GM23248 (cell line): ENCODE measurements around the gene PNKP. TPM values are rescaled to one million over a fixed set of nuclear protein-coding genes. Genes with fewer than 3 reads are reported as not detected.

Experiments used
- DNase-seq: peaks from one replicate; pipeline ENCODE4 v3.0.0-alpha.2; 2015
- H2AFZ ChIP-seq: fragments of 200-600 bp; sonication (generic); 2 replicates; pipeline ENCODE4 v1.6.1; 2016; ENCODE audit warnings: antibody characterized with exemption
- H3F3A ChIP-seq: fragments of 200-600 bp; sonication (generic); 2 replicates; pipeline ENCODE4 v1.6.1; 2016; ENCODE audit warnings: mild to moderate bottlenecking, antibody characterized with exemption, mixed run types; ENCODE audit not compliant: insufficient read depth
- H3K27ac ChIP-seq: fragments of 200-600 bp; sonication (generic); 2 replicates; pipeline ENCODE4 v1.5.1; 2016; ENCODE audit warnings: mild to moderate bottlenecking
- H3K27me3 ChIP-seq: fragments of 200-600 bp; sonication (generic); replicated peaks from 2 replicates; pipeline ENCODE4 v1.6.1; 2016; ENCODE audit warnings: mild to moderate bottlenecking; ENCODE audit not compliant: insufficient read depth
- H3K36me3 ChIP-seq: fragments of 200-600 bp; sonication (generic); 2 replicates; pipeline ENCODE4 v1.6.1; 2016; ENCODE audit warnings: low read depth, mild to moderate bottlenecking
- H3K4me1 ChIP-seq: fragments of 200-600 bp; sonication (generic); 2 replicates; pipeline ENCODE4 v1.6.1; 2016; ENCODE audit warnings: mild to moderate bottlenecking; ENCODE audit not compliant: insufficient read depth
- H3K4me2 ChIP-seq: fragments of 200-600 bp; sonication (generic); one replicate; pipeline ENCODE4 v1.6.1; 2016; ENCODE audit warnings: mild to moderate bottlenecking; ENCODE audit not compliant: unreplicated experiment
- H3K4me3 ChIP-seq: fragments of 200-600 bp; sonication (generic); 2 replicates; pipeline ENCODE4 v1.5.1; 2016; ENCODE audit warnings: mild to moderate bottlenecking
- H3K79me2 ChIP-seq: fragments of 200-600 bp; sonication (generic); 2 replicates; pipeline ENCODE4 v1.6.1; 2016; ENCODE audit warnings: mild to moderate bottlenecking; ENCODE audit not compliant: insufficient read depth
- H3K9ac ChIP-seq: fragments of 200-600 bp; sonication (generic); 2 replicates; pipeline ENCODE4 v1.6.1; 2016; ENCODE audit warnings: mild to moderate bottlenecking
- H3K9me2 ChIP-seq: fragments of 200-600 bp; sonication (generic); 2 replicates; pipeline ENCODE4 v1.6.1; 2016; ENCODE audit warnings: mixed run types, mild to moderate bottlenecking, moderate library complexity; ENCODE audit not compliant: insufficient read depth
- H3K9me3 ChIP-seq: fragments of 200-600 bp; sonication (generic); one replicate; pipeline ENCODE4 v1.6.1; 2017; ENCODE audit warnings: low read depth
- H4K20me1 ChIP-seq: fragments of 200-600 bp; sonication (generic); 2 replicates; pipeline ENCODE4 v1.6.0; 2016; ENCODE audit not compliant: insufficient read depth
- EZH2 ChIP-seq: fragments of 200-600 bp; sonication (generic); IDR thresholded peaks from 2 replicates; pipeline ENCODE4 v1.6.1; 2018; ENCODE audit warnings: antibody characterized with exemption, mild to moderate bottlenecking; ENCODE audit not compliant: insufficient read depth, poor library complexity, severe bottlenecking
- EZH2phosphoT487 ChIP-seq: fragments of 200-600 bp; sonication (generic); IDR thresholded peaks from 2 replicates; pipeline ENCODE4 v1.6.1; 2018; ENCODE audit warnings: antibody characterized with exemption, moderate library complexity, mild to moderate bottlenecking, low read depth; ENCODE audit not compliant: insufficient read depth
- WGBS, 2 experiments: methylation state at CpG; one replicate each; pipeline ENCODE4 v1.1.6; 2015 to 2017; ENCODE audit warnings: low lambda C conversion rate in 2 of 2, low coverage in 1 of 2; ENCODE audit errors: missing lambda C conversion rate in 2 of 2; 5-methylcytosine and 5-hydroxymethylcytosine counted together
- in situ Hi-C: fragments of 300-500 bp; cut with MboI; formaldehyde crosslinking; loops from 2 replicates; pipeline ENCODE4 v1.15.0; 2020
- polyA plus RNA-seq: library from polyadenylated mRNA; unstranded; fragments of >200 nt; fragmentation: Nextera tagmentation; extraction: Ambion mirVana; gene quantifications from 2 replicates; pipeline ENCODE4 v1.2.1, GENCODE V29; 2016
- total RNA-seq: library from RNA; depleted of rRNA; stranded (reverse); fragments of >200 nt; shearing (Covaris generic); gene quantifications from 2 replicates; pipeline ENCODE4 v1.2.3, GENCODE V29; 2014

Gene PNKP
- total and polyA plus RNA-seq, 2 experiments from 2014 or later = 31.5 to 42.2 TPM

DNA sequence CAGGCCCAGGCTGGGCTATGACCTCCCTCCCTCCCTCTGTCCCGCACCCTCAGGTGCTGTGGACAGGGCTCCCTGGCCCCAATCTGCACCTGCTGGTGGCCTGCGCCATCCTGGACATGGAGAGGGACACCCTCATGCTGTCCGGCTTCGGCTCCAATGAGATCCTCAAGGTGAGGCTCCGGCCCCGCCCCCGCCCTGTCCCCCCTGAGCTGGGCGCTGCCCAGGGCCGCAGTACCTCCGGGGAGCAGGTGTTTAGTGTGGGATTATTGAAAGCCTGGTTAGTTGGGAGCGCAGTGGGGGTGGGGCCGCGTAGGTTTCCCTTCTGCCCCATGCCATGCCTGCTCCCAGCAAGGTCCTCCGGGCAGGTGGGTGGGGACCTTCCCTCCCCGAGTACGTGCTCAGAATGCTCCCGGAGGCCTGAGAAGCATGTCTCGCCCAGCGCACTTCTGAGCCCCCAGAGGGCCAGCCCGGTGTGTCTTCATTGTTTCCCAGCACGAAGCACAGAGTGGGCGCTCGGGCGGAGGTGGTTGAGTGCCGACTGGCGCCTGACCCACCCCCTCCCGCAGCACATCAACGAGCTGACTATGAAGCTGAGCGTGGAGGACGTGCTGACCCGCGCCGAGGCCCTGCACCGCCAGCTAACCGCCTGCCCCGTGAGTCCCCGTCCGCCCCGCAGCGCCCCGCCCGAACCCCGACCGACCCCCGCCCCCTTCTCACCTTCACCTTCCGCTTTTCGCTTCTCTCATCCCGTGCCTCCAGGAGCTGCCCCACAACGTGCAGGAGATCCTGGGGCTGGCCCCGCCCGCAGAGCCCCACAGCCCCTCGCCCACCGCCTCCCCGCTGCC lies 20.5 kb upstream of the PNKP start:
- Histone ChIP-seq H2AFZ (no peak overlapping the region), H3K9me3 (no peaks in the 10 kb centered on the region), H3F3A (no peaks in the 10 kb centered on the region), H3K27ac (no peak overlapping the region), H3K9ac (no peak overlapping the region), H3K79me2 (no peaks in the 10 kb centered on the region), H3K4me3 (no peak overlapping the region), H4K20me1 (no peaks in the 10 kb centered on the region), H3K4me1 (no peaks in the 10 kb centered on the region), H3K4me2 (no peak overlapping the region), H3K36me3 (peaks cover 12% of the 10 kb centered on the region; the same call in 1 of the 2 replicates), H3K9me2 (no peaks in the 10 kb centered on the region), H3K27me3 (no peaks in the 10 kb centered on the region)
- WGBS, 2 experiments = 90 to 91% methylated on average over 21 to 54 of the region's 54 CpGs
- in situ Hi-C loops = no loop called here
- TF ChIP-seq EZH2 = no peak
- no peak for TF ChIP-seq EZH2phosphoT487
- no peak for DNase-seq

DNA sequence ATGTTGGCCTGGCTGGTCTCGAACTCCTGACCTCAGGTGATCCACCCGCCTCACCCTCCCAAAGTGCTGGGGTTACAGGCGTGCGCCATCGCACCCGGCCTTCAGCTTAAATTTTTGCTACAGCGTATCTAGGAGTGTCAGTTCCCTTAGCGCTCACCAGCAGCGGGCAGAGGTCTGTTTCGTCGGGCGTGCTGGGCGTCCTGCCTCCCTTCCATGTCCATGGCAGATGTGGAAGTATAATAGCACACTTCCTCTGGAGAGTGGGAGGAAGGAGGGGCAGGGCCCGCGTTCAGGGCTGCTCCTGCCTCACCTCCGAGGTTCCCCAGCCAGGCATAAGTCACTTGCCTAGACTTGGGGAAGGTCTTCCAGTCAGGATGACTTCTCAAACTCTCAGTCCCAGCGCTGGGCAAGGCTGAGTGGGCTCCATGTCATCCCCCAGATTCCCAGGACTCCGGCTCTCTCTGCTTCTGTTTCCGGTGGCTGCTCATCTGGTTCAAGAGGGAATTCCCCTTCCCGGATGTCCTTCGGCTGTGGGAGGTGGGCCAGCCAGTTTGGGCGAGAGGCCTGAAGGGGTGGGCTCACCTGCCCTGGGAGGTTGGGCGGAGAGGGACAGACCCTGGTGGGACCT lies 19.8 kb upstream of the PNKP start:
- Histone ChIP-seq H3K9me2 (no peaks in the 10 kb centered on the region), H2AFZ (no peak overlapping the region), H3K4me2 (no peak overlapping the region), H3K27me3 (no peaks in the 10 kb centered on the region), H3K9me3 (no peaks in the 10 kb centered on the region), H4K20me1 (no peaks in the 10 kb centered on the region), H3K36me3 (peaks cover 13% of the 10 kb centered on the region; the same call in 1 of the 2 replicates), H3K27ac (no peak overlapping the region), H3K4me1 (no peaks in the 10 kb centered on the region), H3K79me2 (no peaks in the 10 kb centered on the region), H3K9ac (no peak overlapping the region), H3K4me3 (no peak overlapping the region), H3F3A (no peaks in the 10 kb centered on the region)
- in situ Hi-C loops = no loop called here
- 83 to 87% methylated on average over 18 to 23 of the region's 23 CpGs for whole genome bisulfite sequencing, 2 experiments
- TF ChIP-seq EZH2 = no peak
- no peak for TF ChIP-seq EZH2phosphoT487
- no peak for DNase-seq

DNA sequence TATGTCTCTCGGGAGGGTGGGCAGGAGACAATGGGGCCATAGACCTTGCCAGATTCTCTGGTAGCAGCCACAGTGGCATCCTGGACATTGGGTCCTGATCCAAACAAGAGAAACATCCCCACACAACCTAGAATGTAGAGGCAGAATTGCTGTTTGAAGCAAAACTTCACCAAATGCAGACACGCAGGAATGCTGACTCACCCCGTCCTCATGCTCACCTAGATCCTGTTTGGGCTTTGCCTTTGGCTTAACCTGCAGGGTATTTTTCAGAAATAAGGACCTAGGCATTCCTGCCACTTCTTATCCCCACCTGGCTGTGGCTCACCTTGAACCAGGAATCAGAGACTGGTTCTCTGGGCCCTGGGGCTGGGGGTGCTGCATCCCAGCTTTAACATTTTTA lies 17.4 kb upstream of the PNKP start:
- no peaks in the 10 kb centered on the region for H3K9me2 ChIP-seq
- no peaks in the 10 kb centered on the region for H3K9me3 ChIP-seq
- DNase-seq = no peak
- in situ Hi-C loops = no loop called here
- no peaks in the 10 kb centered on the region for H3K79me2 ChIP-seq
- no peak for TF ChIP-seq EZH2phosphoT487
- no peak for TF ChIP-seq EZH2
- no peak overlapping the region for H3K4me2 ChIP-seq
- H3K4me1 ChIP-seq = no peaks in the 10 kb centered on the region
- H3F3A ChIP-seq = no peaks in the 10 kb centered on the region
- no peaks in the 10 kb centered on the region for H3K27me3 ChIP-seq
- no peak overlapping the region for H3K27ac ChIP-seq
- H4K20me1 ChIP-seq = no peaks in the 10 kb centered on the region
- H3K4me3 ChIP-seq = no peak overlapping the region
- H3K9ac ChIP-seq = no peak overlapping the region
- H3K36me3 ChIP-seq = peaks cover 17% of the 10 kb centered on the region; the same call in 1 of the 2 replicates
- WGBS, 2 experiments = 88 to 97% methylated on average over 3 of the region's 3 CpGs
- H2AFZ ChIP-seq = no peak overlapping the region

DNA sequence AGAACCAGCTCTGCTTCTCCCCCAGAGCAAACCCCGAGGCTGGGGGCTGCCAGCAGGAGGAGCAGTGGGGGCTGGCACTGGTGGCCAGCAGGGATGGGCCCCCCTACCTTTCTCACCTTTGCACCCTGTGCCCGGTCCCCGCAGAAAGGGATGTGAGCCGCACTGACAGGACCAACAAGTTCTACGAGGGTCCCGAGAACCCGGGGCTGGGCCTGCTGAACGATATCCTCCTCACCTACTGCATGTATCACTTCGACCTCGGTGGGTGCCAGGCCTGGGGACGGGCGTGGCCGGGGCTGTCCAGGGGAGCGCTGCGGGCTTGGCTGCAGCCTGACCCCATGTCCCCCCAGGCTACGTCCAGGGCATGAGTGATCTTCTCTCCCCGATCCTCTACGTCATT lies 16.7 kb upstream of the PNKP start:
- H3K36me3 ChIP-seq = peaks cover 17% of the 10 kb centered on the region; the same call in 1 of the 2 replicates
- in situ Hi-C loops = no loop called here

More for the DNA sequence above, 16.7 kb upstream of the PNKP start:
- H4K20me1 ChIP-seq = no peaks in the 10 kb centered on the region
- peaks cover 4% of the 10 kb centered on the region; the same call in 1 of the 2 replicates for H3K79me2 ChIP-seq
- no peaks in the 10 kb centered on the region for H3K9me2 ChIP-seq
- DNase-seq = no peak
- no peaks in the 10 kb centered on the region for H3K4me1 ChIP-seq
- H3K9me3 ChIP-seq = no peaks in the 10 kb centered on the region
- no peak overlapping the region for H2AFZ ChIP-seq
- no peak overlapping the region for H3K4me2 ChIP-seq
- no peaks in the 10 kb centered on the region for H3F3A ChIP-seq
- 87 to 90% methylated on average over 11 to 18 of the region's 18 CpGs for WGBS, 2 experiments
- H3K27ac ChIP-seq = no peak overlapping the region
- TF ChIP-seq EZH2phosphoT487 (no peak), EZH2 (no peak)
- H3K4me3 ChIP-seq = no peak overlapping the region
- H3K9ac ChIP-seq = no peak overlapping the region
- H3K27me3 ChIP-seq = no peaks in the 10 kb centered on the region
